ENCODE results near the gene TMEM256. TPM values are rescaled to one million over a fixed set of nuclear protein-coding genes. Genes with fewer than 3 reads are reported as not detected.
A peak's percentile ranks its signal among the peaks of the same experiment; 100 is the strongest.

The TMEM256 gene
- polyA plus RNA-seq, 3 donors = 39.2 to 81.4 (median 72.6) TPM

DNA sequence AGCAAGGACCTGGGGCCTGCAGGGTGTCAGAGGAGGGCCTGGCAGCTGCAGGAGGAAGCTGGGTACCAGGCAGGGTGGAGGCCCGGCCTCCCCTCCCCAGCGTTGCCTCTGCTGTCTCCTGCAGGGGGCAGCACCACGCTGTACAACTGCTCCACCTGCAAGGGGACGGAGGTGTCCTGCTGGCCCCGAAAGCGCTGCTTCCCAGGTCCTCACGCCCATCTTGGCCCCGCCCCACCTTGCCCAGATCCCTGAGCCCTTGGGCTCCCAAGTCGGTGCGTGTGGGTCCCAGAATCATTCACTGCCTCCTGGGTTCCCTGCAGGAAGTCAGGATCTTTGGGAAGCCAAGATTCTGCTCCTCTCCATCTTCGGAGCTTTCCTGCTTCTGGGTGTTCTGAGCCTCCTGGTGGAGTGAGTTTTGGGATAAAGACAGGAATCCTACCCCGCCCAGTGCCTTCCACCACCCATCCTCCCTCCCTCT, 47.8 kb downstream of the TMEM256 start:
- H3K36me3 ChIP-seq (replicated peaks in 1 of 2; ENCODE audit: control insufficient read depth in 1 of 2, insufficient read depth in 2 of 2, low read length in 2 of 2) = no peaks in the 10 kb centered on the region
- under 1% methylated on average over 10 of the region's 12 CpGs for whole genome bisulfite sequencing (ENCODE audit: insufficient coverage)
- H4K20me1 ChIP-seq (ENCODE audit: insufficient read depth, low read length) = peaks cover 8% of the 10 kb centered on the region
- intact Hi-C loops (cut with micrococcal nuclease) = loop anchor here in 1 of 2 donors (1.0 to 10.0 kb wide), 3 partner anchors 10 to 209 kb away; partner anchors contain the start of genes POLR2A, SENP3 and SLC35G6
- no peak overlapping the region for H3K4me3 ChIP-seq (replicated peaks in 1 of 3; ENCODE audit: low read depth in 2 of 3, low read length in 3 of 3)
- peak; percentile 96 for TF ChIP-seq CTCF (IDR thresholded peaks at IDR 0.05)
- no peak overlapping the region for H3K27ac ChIP-seq (ENCODE audit: low read depth in 1 of 2, low read length in 2 of 2)
- H3K9me3 ChIP-seq (replicated peaks in 1 of 2; ENCODE audit: control insufficient read depth in 1 of 2, insufficient read depth in 1 of 2, low read length in 2 of 2) = no peaks in the 10 kb centered on the region
- H3K79me2 ChIP-seq (ENCODE audit: insufficient read depth, low read length) = no peaks in the 10 kb centered on the region
- H3K9ac ChIP-seq (ENCODE audit: insufficient read depth, low read length, poor library complexity, severe bottlenecking) = no peak overlapping the region
- Mint-ChIP-seq H3K9me3 (peaks cover 0 to 2% (median 0%) of the 10 kb centered on the region in 7 donors), H3K4me3 (no peak overlapping the region), H3K36me3 (no peaks in the 10 kb centered on the region), H3K27ac (no peak overlapping the region), H3K27me3 (ENCODE audit: low read depth in 3 of 3) (peaks cover 3 to 10% (median 4%) of the 10 kb centered on the region in 3 donors), H3K4me1 (peaks cover 26% of the 10 kb centered on the region)
- peaks cover 17 to 36% of the 10 kb centered on the region in 2 donors for H3K4me1 ChIP-seq (ENCODE audit: control insufficient read depth in 1 of 2, insufficient read depth in 2 of 2, low read length in 2 of 2)
- peak; percentile 79 to 80 (median 80) for DNase-seq
- H3K27me3 ChIP-seq (ENCODE audit: control insufficient read depth in 2 of 2, insufficient read depth in 2 of 2, low read length in 2 of 2) = no peaks in the 10 kb centered on the region
- no peak overlapping the region for H2AFZ ChIP-seq (ENCODE audit: insufficient read depth, low read depth, low read length, poor library complexity, severe bottlenecking)
- H3K4me2 ChIP-seq (replicated peaks; ENCODE audit: extremely low read depth, low read length, poor library complexity, severe bottlenecking) = no peak overlapping the region

GRCh38 chr17:7355573-7355972, 48.3 kb downstream of the TMEM256 start:
- Histone ChIP-seq H3K79me2 (ENCODE audit: insufficient read depth, low read length) (no peaks in the 10 kb centered on the region), H3K27ac (ENCODE audit: low read depth in 1 of 2, low read length in 2 of 2) (no peak overlapping the region), H3K9ac (ENCODE audit: insufficient read depth, low read length, poor library complexity, severe bottlenecking) (no peak overlapping the region), H4K20me1 (ENCODE audit: insufficient read depth, low read length) (peaks cover 13% of the 10 kb centered on the region), H2AFZ (ENCODE audit: insufficient read depth, low read depth, low read length, poor library complexity, severe bottlenecking) (no peak overlapping the region), H3K4me3 (replicated peaks in 1 of 3; ENCODE audit: low read depth in 2 of 3, low read length in 3 of 3) (no peak overlapping the region), H3K4me1 (ENCODE audit: control insufficient read depth in 1 of 2, insufficient read depth in 2 of 2, low read length in 2 of 2) (peaks cover 22 to 42% of the 10 kb centered on the region in 2 donors), H3K27me3 (ENCODE audit: control insufficient read depth in 2 of 2, insufficient read depth in 2 of 2, low read length in 2 of 2) (no peaks in the 10 kb centered on the region), H3K9me3 (replicated peaks in 1 of 2; ENCODE audit: control insufficient read depth in 1 of 2, insufficient read depth in 1 of 2, low read length in 2 of 2) (no peaks in the 10 kb centered on the region), H3K36me3 (replicated peaks in 1 of 2; ENCODE audit: control insufficient read depth in 1 of 2, insufficient read depth in 2 of 2, low read length in 2 of 2) (no peaks in the 10 kb centered on the region), H3K4me2 (replicated peaks; ENCODE audit: extremely low read depth, low read length, poor library complexity, severe bottlenecking) (no peak overlapping the region)
- Mint-ChIP-seq H3K27ac (no peak overlapping the region), H3K36me3 (no peaks in the 10 kb centered on the region), H3K27me3 (ENCODE audit: low read depth in 3 of 3) (peaks cover 3 to 6% (median 4%) of the 10 kb centered on the region in 3 donors), H3K4me1 (peaks cover 31% of the 10 kb centered on the region), H3K9me3 (peaks cover 0 to 2% (median 0%) of the 10 kb centered on the region in 7 donors), H3K4me3 (no peak overlapping the region)
- intact Hi-C loops (cut with micrococcal nuclease) = loop anchor here in 1 of 2 donors (10.0 kb wide), 2 partner anchors 129 to 209 kb away; partner anchors contain the start of genes POLR2A, SENP3 and SLC35G6
- no CpG with 5 or more reads among the region's 8 CpGs for WGBS (ENCODE audit: insufficient coverage)
- TF ChIP-seq CTCF (IDR thresholded peaks at IDR 0.05) = no peak
- no peak for DNase-seq

Data from CD14-positive monocyte (primary cell).